Liver (tissue), 3 donors: ENCODE data around the gene COX7A1.

ENCODE experiments used
- EGR1 ChIP-seq, 2 donors: IDR thresholded peaks; 2 replicates each; pipeline ENCODE4 v1.6.1; 2016 to 2018; ENCODE audit warnings: antibody characterized with exemption in 2 of 2, low read depth in 2 of 2
- GABPA ChIP-seq, 2 donors: IDR thresholded peaks in 1 of 2; conservative IDR thresholded peaks in 1 of 2; 2 replicates each; pipeline ENCODE4 v1.6.1; 2016; ENCODE audit warnings: antibody characterized with exemption in 2 of 2, mild to moderate bottlenecking in 1 of 2, moderate library complexity in 1 of 2
- JUND ChIP-seq, 2 donors: IDR thresholded peaks; 2 replicates each; pipeline ENCODE4 v1.6.1; 2016; ENCODE audit warnings: antibody characterized with exemption in 2 of 2
- RXRA ChIP-seq, 2 donors: IDR thresholded peaks; 2 replicates each; pipeline ENCODE4 v1.6.1; 2017 to 2018; ENCODE audit warnings: antibody characterized with exemption in 2 of 2, mild to moderate bottlenecking in 1 of 2
- TAF1 ChIP-seq: conservative IDR thresholded peaks from 2 replicates; pipeline ENCODE4 v1.6.1; 2016; ENCODE audit warnings: antibody characterized with exemption, mild to moderate bottlenecking
- YY1 ChIP-seq: IDR thresholded peaks from 2 replicates; pipeline ENCODE4 v1.6.1; 2016; ENCODE audit warnings: antibody characterized with exemption, mild to moderate bottlenecking
- TF ChIP-seq, protein P1 (sequence below): fragments of 150-350 bp; IDR thresholded peaks from 2 replicates; pipeline ENCODE4 v1.5.1; 2017; ENCODE audit warnings: improper control_type of control experiment, low read depth, low read length; ENCODE audit not compliant: missing input control
- TF ChIP-seq, protein P2 (sequence below): IDR thresholded peaks from 2 replicates; pipeline ENCODE4 v1.6.1; 2016; ENCODE audit warnings: antibody characterized with exemption
- TF ChIP-seq, protein P3 (sequence below): IDR thresholded peaks from 2 replicates; pipeline ENCODE4 v1.6.1; 2016; ENCODE audit warnings: antibody characterized with exemption, mild to moderate bottlenecking
- TF ChIP-seq, protein P4 (sequence below): IDR thresholded peaks from 2 replicates; pipeline ENCODE4 v1.6.1; 2016; ENCODE audit warnings: antibody characterized with exemption
- donor health status: healthy.
- donor health status: healthy.

DNA sequence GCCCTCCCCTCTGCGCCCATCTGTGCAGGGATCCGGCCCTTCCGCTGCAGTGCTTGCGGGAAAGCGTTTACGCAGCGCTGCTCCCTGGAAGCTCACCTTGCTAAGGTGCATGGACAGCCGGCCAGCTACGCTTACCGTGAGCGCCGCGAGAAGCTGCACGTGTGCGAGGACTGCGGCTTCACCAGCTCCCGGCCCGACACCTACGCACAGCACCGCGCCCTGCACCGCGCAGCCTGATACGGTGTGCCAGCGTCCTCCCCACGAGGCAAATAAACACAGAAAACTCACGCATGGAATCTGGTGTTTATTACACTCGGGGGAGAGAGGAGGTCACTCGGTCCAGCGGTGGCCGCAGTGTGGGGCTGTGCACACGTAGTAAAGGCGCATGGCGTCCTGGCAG, 38.8 kb downstream of the COX7A1 start:
- no peak for TF ChIP-seq JUND (IDR thresholded peaks at IDR 0.05)
- no peak for TF ChIP-seq RXRA (IDR thresholded peaks at IDR 0.05)
- TF ChIP-seq, protein P1, sequence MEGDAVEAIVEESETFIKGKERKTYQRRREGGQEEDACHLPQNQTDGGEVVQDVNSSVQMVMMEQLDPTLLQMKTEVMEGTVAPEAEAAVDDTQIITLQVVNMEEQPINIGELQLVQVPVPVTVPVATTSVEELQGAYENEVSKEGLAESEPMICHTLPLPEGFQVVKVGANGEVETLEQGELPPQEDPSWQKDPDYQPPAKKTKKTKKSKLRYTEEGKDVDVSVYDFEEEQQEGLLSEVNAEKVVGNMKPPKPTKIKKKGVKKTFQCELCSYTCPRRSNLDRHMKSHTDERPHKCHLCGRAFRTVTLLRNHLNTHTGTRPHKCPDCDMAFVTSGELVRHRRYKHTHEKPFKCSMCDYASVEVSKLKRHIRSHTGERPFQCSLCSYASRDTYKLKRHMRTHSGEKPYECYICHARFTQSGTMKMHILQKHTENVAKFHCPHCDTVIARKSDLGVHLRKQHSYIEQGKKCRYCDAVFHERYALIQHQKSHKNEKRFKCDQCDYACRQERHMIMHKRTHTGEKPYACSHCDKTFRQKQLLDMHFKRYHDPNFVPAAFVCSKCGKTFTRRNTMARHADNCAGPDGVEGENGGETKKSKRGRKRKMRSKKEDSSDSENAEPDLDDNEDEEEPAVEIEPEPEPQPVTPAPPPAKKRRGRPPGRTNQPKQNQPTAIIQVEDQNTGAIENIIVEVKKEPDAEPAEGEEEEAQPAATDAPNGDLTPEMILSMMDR: no peak
- TF ChIP-seq, protein P2, sequence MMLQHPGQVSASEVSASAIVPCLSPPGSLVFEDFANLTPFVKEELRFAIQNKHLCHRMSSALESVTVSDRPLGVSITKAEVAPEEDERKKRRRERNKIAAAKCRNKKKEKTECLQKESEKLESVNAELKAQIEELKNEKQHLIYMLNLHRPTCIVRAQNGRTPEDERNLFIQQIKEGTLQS: no peak
- no peak for TF ChIP-seq TAF1
- no peak for TF ChIP-seq YY1
- no peak for TF ChIP-seq GABPA (IDR thresholded peaks at IDR 0.05 in 1 of 2, conservative IDR thresholded peaks at IDR 0.05 in 1 of 2)
- TF ChIP-seq, protein P3, sequence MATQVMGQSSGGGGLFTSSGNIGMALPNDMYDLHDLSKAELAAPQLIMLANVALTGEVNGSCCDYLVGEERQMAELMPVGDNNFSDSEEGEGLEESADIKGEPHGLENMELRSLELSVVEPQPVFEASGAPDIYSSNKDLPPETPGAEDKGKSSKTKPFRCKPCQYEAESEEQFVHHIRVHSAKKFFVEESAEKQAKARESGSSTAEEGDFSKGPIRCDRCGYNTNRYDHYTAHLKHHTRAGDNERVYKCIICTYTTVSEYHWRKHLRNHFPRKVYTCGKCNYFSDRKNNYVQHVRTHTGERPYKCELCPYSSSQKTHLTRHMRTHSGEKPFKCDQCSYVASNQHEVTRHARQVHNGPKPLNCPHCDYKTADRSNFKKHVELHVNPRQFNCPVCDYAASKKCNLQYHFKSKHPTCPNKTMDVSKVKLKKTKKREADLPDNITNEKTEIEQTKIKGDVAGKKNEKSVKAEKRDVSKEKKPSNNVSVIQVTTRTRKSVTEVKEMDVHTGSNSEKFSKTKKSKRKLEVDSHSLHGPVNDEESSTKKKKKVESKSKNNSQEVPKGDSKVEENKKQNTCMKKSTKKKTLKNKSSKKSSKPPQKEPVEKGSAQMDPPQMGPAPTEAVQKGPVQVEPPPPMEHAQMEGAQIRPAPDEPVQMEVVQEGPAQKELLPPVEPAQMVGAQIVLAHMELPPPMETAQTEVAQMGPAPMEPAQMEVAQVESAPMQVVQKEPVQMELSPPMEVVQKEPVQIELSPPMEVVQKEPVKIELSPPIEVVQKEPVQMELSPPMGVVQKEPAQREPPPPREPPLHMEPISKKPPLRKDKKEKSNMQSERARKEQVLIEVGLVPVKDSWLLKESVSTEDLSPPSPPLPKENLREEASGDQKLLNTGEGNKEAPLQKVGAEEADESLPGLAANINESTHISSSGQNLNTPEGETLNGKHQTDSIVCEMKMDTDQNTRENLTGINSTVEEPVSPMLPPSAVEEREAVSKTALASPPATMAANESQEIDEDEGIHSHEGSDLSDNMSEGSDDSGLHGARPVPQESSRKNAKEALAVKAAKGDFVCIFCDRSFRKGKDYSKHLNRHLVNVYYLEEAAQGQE: no peak
- no peak for TF ChIP-seq EGR1 (IDR thresholded peaks at IDR 0.05; ENCODE audit: low read depth in 2 of 2)
- TF ChIP-seq, protein P4, sequence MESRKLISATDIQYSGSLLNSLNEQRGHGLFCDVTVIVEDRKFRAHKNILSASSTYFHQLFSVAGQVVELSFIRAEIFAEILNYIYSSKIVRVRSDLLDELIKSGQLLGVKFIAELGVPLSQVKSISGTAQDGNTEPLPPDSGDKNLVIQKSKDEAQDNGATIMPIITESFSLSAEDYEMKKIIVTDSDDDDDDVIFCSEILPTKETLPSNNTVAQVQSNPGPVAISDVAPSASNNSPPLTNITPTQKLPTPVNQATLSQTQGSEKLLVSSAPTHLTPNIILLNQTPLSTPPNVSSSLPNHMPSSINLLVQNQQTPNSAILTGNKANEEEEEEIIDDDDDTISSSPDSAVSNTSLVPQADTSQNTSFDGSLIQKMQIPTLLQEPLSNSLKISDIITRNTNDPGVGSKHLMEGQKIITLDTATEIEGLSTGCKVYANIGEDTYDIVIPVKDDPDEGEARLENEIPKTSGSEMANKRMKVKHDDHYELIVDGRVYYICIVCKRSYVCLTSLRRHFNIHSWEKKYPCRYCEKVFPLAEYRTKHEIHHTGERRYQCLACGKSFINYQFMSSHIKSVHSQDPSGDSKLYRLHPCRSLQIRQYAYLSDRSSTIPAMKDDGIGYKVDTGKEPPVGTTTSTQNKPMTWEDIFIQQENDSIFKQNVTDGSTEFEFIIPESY: no peak
